HepG2 (cell line): ENCODE results near the gene CABLES1. TPM values are rescaled to one million over a fixed set of nuclear protein-coding genes. Genes with fewer than 3 reads are reported as not detected.

Source experiments
- ATAC-seq: fragments of 200-7000 bp; cut with Tn5 transposase; 3 replicates; pipeline ENCODE4 v1.9.1; 2020; ENCODE audit warnings: mild to moderate bottlenecking, moderate library complexity
- BruUV-seq: library from RNA; stranded (reverse); fragments of 400-500 nt; replicated peaks from 2 replicates; lab custom pipeline; 2021; lab: Mats Ljungman, UMichigan
- CTCF ChIA-PET: fragments of 300-600 bp; formaldehyde crosslinking; extraction: SDS; loops from one replicate; lab custom pipeline; 2021; ENCODE audit warnings: low total read pairs, inconsistent platforms, low intra/inter-chr PET ratio; lab: Yijun Ruan, JAX
- POLR2A ChIA-PET: fragments of 350-600 bp; sonication (Branson Sonifier 250); formaldehyde crosslinking; loops from one replicate; lab custom pipeline; 2020; ENCODE audit warnings: antibody characterized with exemption, inconsistent platforms; lab: Yijun Ruan, JAX
- DNase-seq: peaks from one replicate; pipeline ENCODE4 v3.0.0-alpha.2; 2015; ENCODE audit warnings: low spot score
- FAIRE-seq: peaks from 3 replicates; lab custom pipeline; 2011; peaks lifted over from hg19 to GRCh38; lab: Jason Lieb, UNC
- H2AFZ ChIP-seq: one replicate; pipeline ENCODE4 v1.6.1; 2011; ENCODE audit warnings: low read length, inconsistent platforms
- H3K27ac ChIP-seq: fragments of 300-600 bp; 3 replicates; pipeline ENCODE4 v1.8.0; 2011; ENCODE audit warnings: mixed run types, mild to moderate bottlenecking, mixed read lengths, low read length, inconsistent platforms; ENCODE audit not compliant: insufficient read depth; ENCODE audit errors: extremely low read length
- H3K27me3 ChIP-seq, 2 experiments: fragments of 200-600 bp in 1 of 2; 2 replicates in 1 of 2; 3 replicates in 1 of 2; pipeline versions ENCODE4 v1.6.0 to v1.8.0; 2011; ENCODE audit warnings: low read length in 2 of 2, mild to moderate bottlenecking in 2 of 2, moderate library complexity in 2 of 2, inconsistent platforms in 1 of 2; ENCODE audit not compliant: insufficient read depth in 2 of 2, control insufficient read depth in 1 of 2
- H3K36me3 ChIP-seq, 2 experiments: fragments of 200-600 bp in 1 of 2; replicated peaks in 1 of 2; 2 replicates in 1 of 2; 3 replicates in 1 of 2; pipeline versions ENCODE4 v1.5.1 to v1.8.0; 2011; ENCODE audit warnings: low read length in 2 of 2, inconsistent platforms in 1 of 2; ENCODE audit not compliant: insufficient read depth in 2 of 2, control insufficient read depth in 1 of 2
- H3K4me1 ChIP-seq: 2 replicates; pipeline ENCODE4 v1.5.1; 2012; ENCODE audit warnings: low read length, inconsistent platforms; ENCODE audit not compliant: insufficient read depth
- H3K4me2 ChIP-seq: 2 replicates; pipeline ENCODE4 v1.6.0; 2011; ENCODE audit warnings: low read depth, low read length, inconsistent platforms
- H3K4me3 ChIP-seq, 3 experiments: fragments of 200-600 bp in 1 of 3; sonication (generic), shearing (Covaris generic) in 1 of 3; replicated peaks in 1 of 3; 2 replicates each; pipeline ENCODE4 v1.5.1; 2011 to 2016; ENCODE audit warnings: low read length in 3 of 3, inconsistent platforms in 2 of 3, low read depth in 2 of 3, mild to moderate bottlenecking in 2 of 3, control low read depth in 1 of 3, mixed read lengths in 1 of 3; ENCODE audit not compliant: insufficient read depth in 1 of 3
- H3K79me2 ChIP-seq: one replicate; pipeline ENCODE4 v1.6.1; 2011; ENCODE audit warnings: low read length, inconsistent platforms; ENCODE audit not compliant: insufficient read depth
- H3K9ac ChIP-seq: 2 replicates; pipeline ENCODE4 v1.6.0; 2011; ENCODE audit warnings: mild to moderate bottlenecking, low read depth, low read length, inconsistent platforms; ENCODE audit not compliant: insufficient read depth
- H3K9me3 ChIP-seq: 2 replicates; pipeline ENCODE4 v1.5.1; 2012; ENCODE audit warnings: mild to moderate bottlenecking, low read length
- H4K20me1 ChIP-seq: 2 replicates; pipeline ENCODE4 v1.6.0; 2011; ENCODE audit warnings: inconsistent platforms, mild to moderate bottlenecking, low read length, moderate library complexity; ENCODE audit not compliant: insufficient read depth
- AHDC1 ChIP-seq: sonication (generic); formaldehyde crosslinking; IDR thresholded peaks from 2 replicates; pipeline ENCODE4 v1.5.1; 2020; ENCODE audit warnings: mild to moderate bottlenecking, missing genetic modification reagents, borderline replicate concordance
- HDAC6 ChIP-seq: fragments of 200-600 bp; sonication (generic); IDR thresholded peaks from 2 replicates; pipeline ENCODE4 v1.7.0; 2017; ENCODE audit warnings: mild to moderate bottlenecking, antibody characterized with exemption, low read length, low read depth
- MIXL1 ChIP-seq: IDR thresholded peaks from 2 replicates; pipeline ENCODE4 v1.6.1; 2016
- NCOA1 ChIP-seq: sonication (generic); formaldehyde crosslinking; IDR thresholded peaks from 2 replicates; pipeline ENCODE4 v1.9.0; 2021; ENCODE audit warnings: missing genetic modification reagents
- SIN3A ChIP-seq: IDR thresholded peaks from 2 replicates; pipeline ENCODE4 v1.6.1; 2011; ENCODE audit warnings: low read depth, mild to moderate bottlenecking, control low read depth, low read length, borderline replicate concordance
- SSRP1 ChIP-seq: IDR thresholded peaks from 2 replicates; pipeline ENCODE4 v1.6.1; 2016; ENCODE audit warnings: control low read depth
- ZC3H13 ChIP-seq: sonication (generic); formaldehyde crosslinking; IDR thresholded peaks from 2 replicates; pipeline ENCODE4 v1.8.1; 2023; ENCODE audit warnings: mild to moderate bottlenecking, missing genetic modification reagents, moderate library complexity
- ZNF33B ChIP-seq: sonication (generic); formaldehyde crosslinking; IDR thresholded peaks from 2 replicates; pipeline ENCODE4 v1.5.1; 2020; ENCODE audit warnings: mild to moderate bottlenecking, missing genetic modification reagents
- ZNF740 ChIP-seq: sonication (generic); formaldehyde crosslinking; IDR thresholded peaks from 2 replicates; pipeline ENCODE4 v1.4.0; 2020; ENCODE audit warnings: missing genetic modification reagents
- WGBS: methylation state at CpG from one replicate; pipeline ENCODE4 v1.1.6; 2017; ENCODE audit warnings: low lambda C conversion rate; 5-methylcytosine and 5-hydroxymethylcytosine counted together
- in situ Hi-C: cut with HindIII; loops from 2 replicates; pipeline ENCODE4 v1.10.0; 2017; ENCODE audit warnings: low pct_unique_long_range_greater_than_20kb; ENCODE audit not compliant: extremely low pct_ligation_motif_present
- intact Hi-C: fragments of 100-400 bp; cut with micrococcal nuclease; formaldehyde crosslinking; loops from one replicate; pipeline ENCODE4 v1.10.0; 2022; ENCODE audit not compliant: unreplicated experiment
- polyA plus RNA-seq, 8 experiments: library from polyadenylated mRNA; depleted of rRNA in 3 of 8; stranded (reverse) in 7 of 8; unstranded in 1 of 8; fragments of >200 nt; fragmentation: Illumina TruSeq in 4 of 8; extraction: Trizol in 4 of 8; gene quantifications; 2 replicates each; pipeline versions ENCODE4 v1.2.1 to v1.2.3, GENCODE V29; 2011 to 2016; ENCODE audit warnings: low read depth in 4 of 8, missing spikeins in 1 of 8, mixed read lengths in 1 of 8; ENCODE audit not compliant: insufficient read depth in 1 of 8
- total RNA-seq, 5 experiments: library from RNA; depleted of rRNA; stranded (reverse); fragments of >200 nt; fragmentation: Illumina TruSeq; extraction: Trizol; gene quantifications; 2 replicates each; pipeline ENCODE4 v1.2.3, GENCODE V29; 2016; ENCODE audit warnings: low read depth in 1 of 5
- TF ChIP-seq, protein P1 (sequence below): sonication (generic); formaldehyde crosslinking; IDR thresholded peaks from 2 replicates; pipeline ENCODE4 v1.5.1; 2020; ENCODE audit warnings: missing genetic modification reagents, mild to moderate bottlenecking, borderline replicate concordance

The CABLES1 gene
- total and polyA plus RNA-seq, 2 of the 13 experiments (the other 11 are each of a cell fraction or from before 2014, with no cell fraction given) = 14.7 to 25.8 TPM

- no peak overlapping the region for H3K4me2 ChIP-seq
- 92% methylated on average over 14 of the region's 14 CpGs for WGBS
- intact Hi-C loops (no loop called here), in situ Hi-C loops (no loop called here)
- FAIRE-seq (no peak), DNase-seq (no peak), ATAC-seq (no peak)
- CTCF ChIA-PET = no interaction called here
- no peak overlapping the region for H3K4me3 ChIP-seq
- H2AFZ ChIP-seq = no peak overlapping the region
- peaks cover 10% of the 10 kb centered on the region for H3K4me1 ChIP-seq
- peaks cover 8 to 62% of the 10 kb centered on the region in 2 experiments for H3K36me3 ChIP-seq
- POLR2A ChIA-PET = no interaction called here
- no peaks in the 10 kb centered on the region for H3K27me3 ChIP-seq
- no peaks in the 10 kb centered on the region for H4K20me1 ChIP-seq
- no peaks in the 10 kb centered on the region for H3K9me3 ChIP-seq
- BruUV-seq = no TSS peak
- H3K27ac ChIP-seq = no peak overlapping the region
- no peaks in the 10 kb centered on the region for H3K79me2 ChIP-seq
- H3K9ac ChIP-seq = no peak overlapping the region
- no peak for TF ChIP-seq ZNF33B (CRISPR knock-in tag)
- TF ChIP-seq ZC3H13 = no peak
- TF ChIP-seq HDAC6 = no peak
- no peak for TF ChIP-seq ZNF740 (CRISPR knock-in tag)
- TF ChIP-seq, protein P1, sequence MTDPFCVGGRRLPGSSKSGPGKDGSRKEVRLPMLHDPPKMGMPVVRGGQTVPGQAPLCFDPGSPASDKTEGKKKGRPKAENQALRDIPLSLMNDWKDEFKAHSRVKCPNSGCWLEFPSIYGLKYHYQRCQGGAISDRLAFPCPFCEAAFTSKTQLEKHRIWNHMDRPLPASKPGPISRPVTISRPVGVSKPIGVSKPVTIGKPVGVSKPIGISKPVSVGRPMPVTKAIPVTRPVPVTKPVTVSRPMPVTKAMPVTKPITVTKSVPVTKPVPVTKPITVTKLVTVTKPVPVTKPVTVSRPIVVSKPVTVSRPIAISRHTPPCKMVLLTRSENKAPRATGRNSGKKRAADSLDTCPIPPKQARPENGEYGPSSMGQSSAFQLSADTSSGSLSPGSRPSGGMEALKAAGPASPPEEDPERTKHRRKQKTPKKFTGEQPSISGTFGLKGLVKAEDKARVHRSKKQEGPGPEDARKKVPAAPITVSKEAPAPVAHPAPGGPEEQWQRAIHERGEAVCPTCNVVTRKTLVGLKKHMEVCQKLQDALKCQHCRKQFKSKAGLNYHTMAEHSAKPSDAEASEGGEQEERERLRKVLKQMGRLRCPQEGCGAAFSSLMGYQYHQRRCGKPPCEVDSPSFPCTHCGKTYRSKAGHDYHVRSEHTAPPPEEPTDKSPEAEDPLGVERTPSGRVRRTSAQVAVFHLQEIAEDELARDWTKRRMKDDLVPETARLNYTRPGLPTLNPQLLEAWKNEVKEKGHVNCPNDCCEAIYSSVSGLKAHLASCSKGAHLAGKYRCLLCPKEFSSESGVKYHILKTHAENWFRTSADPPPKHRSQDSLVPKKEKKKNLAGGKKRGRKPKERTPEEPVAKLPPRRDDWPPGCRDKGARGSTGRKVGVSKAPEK = no peak
- TF ChIP-seq NCOA1 = no peak
- TF ChIP-seq MIXL1 (CRISPR knock-in tag) = no peak
- TF ChIP-seq SSRP1 (CRISPR knock-in tag) = no peak
- no peak for TF ChIP-seq SIN3A
- TF ChIP-seq AHDC1 (CRISPR knock-in tag) = no peak
These were observed 59.1 kb downstream of the CABLES1 start for GRCh38 chr18:23194155-23194996.
